Ascending aorta (tissue), 2 donors: ENCODE results near the gene PRELID3B. TPM values are rescaled to one million over a fixed set of nuclear protein-coding genes. Genes with fewer than 3 reads are reported as not detected.

Experiments
- DNase-seq, 2 donors: peaks; one replicate each; pipeline ENCODE4 v3.0.0-alpha.2; 2019; ENCODE audit warnings: low spot score in 2 of 2
- H3K27ac ChIP-seq, 2 donors: fragments of 200-600 bp; sonication (generic); one replicate each; pipeline ENCODE4 v1.5.1; 2016 to 2017; ENCODE audit warnings: mild to moderate bottlenecking in 1 of 2
- H3K27me3 ChIP-seq: fragments of 200-600 bp; sonication (generic); one replicate; pipeline ENCODE4 v1.5.1; 2017
- H3K36me3 ChIP-seq, 2 donors: fragments of 200-600 bp; sonication (generic); one replicate each; pipeline ENCODE4 v1.5.1; 2016
- H3K4me1 ChIP-seq, 2 donors: fragments of 200-600 bp; sonication (generic); one replicate each; pipeline ENCODE4 v1.5.1; 2016 to 2017; ENCODE audit warnings: mild to moderate bottlenecking in 1 of 2
- H3K4me3 ChIP-seq, 2 donors: fragments of 200-600 bp; sonication (generic); one replicate each; pipeline ENCODE4 v1.5.1; 2016 to 2017; ENCODE audit warnings: mild to moderate bottlenecking in 1 of 2
- H3K9me3 ChIP-seq, 2 donors: fragments of 200-600 bp; sonication (generic); one replicate each; pipeline ENCODE4 v1.5.1; 2016
- CTCF ChIP-seq, 3 experiments: fragments of 200-600 bp in 2 of 3; fragments of 450-650 bp in 1 of 3; sonication (generic) in 2 of 3; IDR thresholded peaks; one replicate each; pipeline ENCODE4 v1.5.1; 2016 to 2019; ENCODE audit warnings: antibody characterized with exemption in 3 of 3, mild to moderate bottlenecking in 1 of 3, moderate library complexity in 1 of 3
- intact Hi-C: fragments of 100-400 bp; cut with DNase I; formaldehyde crosslinking; loops from one replicate; pipeline ENCODE4 v1.15.1; 2023
- total RNA-seq: library from RNA; depleted of rRNA; stranded (reverse); fragments of >200 nt; gene quantifications from one replicate; pipeline ENCODE4 v1.1.0, GENCODE V29; 2016

The PRELID3B gene
- total RNA-seq, 1 donor from 2014 or later, result 13.4 TPM

- TF ChIP-seq CTCF (IDR thresholded peaks at IDR 0.05), result no peak
- H3K27me3 ChIP-seq, result no peaks in the 10 kb centered on the region
- H3K4me1 ChIP-seq, result peaks cover 0 to 3% of the 10 kb centered on the region in 2 donors
- H3K9me3 ChIP-seq, result no peaks in the 10 kb centered on the region
- intact Hi-C loops, result no loop called here
- no peak overlapping the region for H3K4me3 ChIP-seq
- DNase-seq, result no peak
- no peak overlapping the region for H3K27ac ChIP-seq
- H3K36me3 ChIP-seq, result no peaks in the 10 kb centered on the region
These were observed 21.0 kb upstream of the PRELID3B start for GRCh38 chr20:59063358-59064213.

GRCh38 chr20:59062081-59062480 lies 19.5 kb upstream of the PRELID3B start:
- no peak for TF ChIP-seq CTCF (IDR thresholded peaks at IDR 0.05)
- no peak for DNase-seq
- no peak overlapping the region for H3K27ac ChIP-seq
- no peaks in the 10 kb centered on the region for H3K36me3 ChIP-seq
- no peaks in the 10 kb centered on the region for H3K27me3 ChIP-seq
- H3K4me3 ChIP-seq, result no peak overlapping the region
- peaks cover 0 to 3% of the 10 kb centered on the region in 2 donors for H3K4me1 ChIP-seq
- H3K9me3 ChIP-seq, result no peaks in the 10 kb centered on the region
- intact Hi-C loops, result no loop called here

GRCh38 chr20:59055302-59055701 lies 12.7 kb upstream of the PRELID3B start:
- TF ChIP-seq CTCF (IDR thresholded peaks at IDR 0.05), result peak in 1 of 3 experiments; percentile 31
- Histone ChIP-seq H3K27ac (no peak overlapping the region), H3K4me3 (no peak overlapping the region), H3K36me3 (no peaks in the 10 kb centered on the region), H3K4me1 (no peaks in the 10 kb centered on the region), H3K9me3 (no peaks in the 10 kb centered on the region), H3K27me3 (no peaks in the 10 kb centered on the region)
- DNase-seq, result no peak
- intact Hi-C loops, result no loop called here

- no peak for TF ChIP-seq CTCF (IDR thresholded peaks at IDR 0.05)
These were observed 9.1 kb upstream of the PRELID3B start for GRCh38 chr20:59051666-59052185.

GRCh38 chr20:59050437-59050836 lies 7.9 kb upstream of the PRELID3B start:
- no peaks in the 10 kb centered on the region for H3K27me3 ChIP-seq
- intact Hi-C loops, result no loop called here

More at GRCh38 chr20:59051666-59052185, 9.1 kb upstream of the PRELID3B start:
- DNase-seq, result no peak
- intact Hi-C loops, result no loop called here
- no peak overlapping the region for H3K4me3 ChIP-seq
- H3K9me3 ChIP-seq, result no peaks in the 10 kb centered on the region
- H3K27ac ChIP-seq, result no peak overlapping the region
- H3K27me3 ChIP-seq, result no peaks in the 10 kb centered on the region
- H3K36me3 ChIP-seq, result no peaks in the 10 kb centered on the region
- no peaks in the 10 kb centered on the region for H3K4me1 ChIP-seq

More at GRCh38 chr20:59050437-59050836, 7.9 kb upstream of the PRELID3B start:
- no peak overlapping the region for H3K27ac ChIP-seq
- H3K4me3 ChIP-seq, result no peak overlapping the region
- H3K36me3 ChIP-seq, result no peaks in the 10 kb centered on the region
- DNase-seq, result no peak
- no peaks in the 10 kb centered on the region for H3K9me3 ChIP-seq
- TF ChIP-seq CTCF (IDR thresholded peaks at IDR 0.05), result no peak
- H3K4me1 ChIP-seq, result no peaks in the 10 kb centered on the region
